BJ (cell line): ENCODE measurements around the gene PGGT1B. TPM values are rescaled to one million over a fixed set of nuclear protein-coding genes. Genes with fewer than 3 reads are reported as not detected.

Source experiments
- CTCF ChIA-PET: fragments of 350-600 bp; formaldehyde crosslinking; extraction: SDS; loops from one replicate; lab custom pipeline; 2021; ENCODE audit warnings: antibody characterized with exemption, inconsistent platforms; lab: Yijun Ruan, JAX
- POLR2A ChIA-PET: fragments of 300-600 bp; sonication (Branson Sonifier 250); formaldehyde crosslinking; extraction: SDS; loops from one replicate; lab custom pipeline; 2021; ENCODE audit warnings: antibody characterized with exemption; lab: Charles Lee
- DNase-seq: peaks from one replicate; pipeline ENCODE4 v3.0.0-alpha.2; 2011; ENCODE audit warnings: low read depth
- H3K27me3 ChIP-seq: 2 replicates; pipeline ENCODE4 v1.6.0; 2011; ENCODE audit warnings: low read length; ENCODE audit not compliant: control insufficient read depth, insufficient read depth
- H3K36me3 ChIP-seq: 2 replicates; pipeline ENCODE4 v1.5.1; 2011; ENCODE audit warnings: low read length; ENCODE audit not compliant: control insufficient read depth, insufficient read depth
- H3K4me3 ChIP-seq: 2 replicates; pipeline ENCODE4 v1.5.1; 2011; ENCODE audit warnings: low read depth, mild to moderate bottlenecking, control low read depth, low read length
- polyA plus RNA-seq: library from polyadenylated mRNA; depleted of rRNA; stranded (reverse); fragments of >200 nt; gene quantifications from 2 replicates; pipeline ENCODE4 v1.2.3, GENCODE V29; 2011
- TF ChIP-seq, protein P1 (sequence below): IDR thresholded peaks from 2 replicates; pipeline ENCODE4 v1.5.1; 2011; ENCODE audit warnings: low read depth, mild to moderate bottlenecking, control low read depth, inconsistent platforms, low read length, moderate library complexity; ENCODE audit not compliant: insufficient read depth

PGGT1B gene
- polyA plus RNA-seq, 1 experiment: 2.1 TPM

DNA sequence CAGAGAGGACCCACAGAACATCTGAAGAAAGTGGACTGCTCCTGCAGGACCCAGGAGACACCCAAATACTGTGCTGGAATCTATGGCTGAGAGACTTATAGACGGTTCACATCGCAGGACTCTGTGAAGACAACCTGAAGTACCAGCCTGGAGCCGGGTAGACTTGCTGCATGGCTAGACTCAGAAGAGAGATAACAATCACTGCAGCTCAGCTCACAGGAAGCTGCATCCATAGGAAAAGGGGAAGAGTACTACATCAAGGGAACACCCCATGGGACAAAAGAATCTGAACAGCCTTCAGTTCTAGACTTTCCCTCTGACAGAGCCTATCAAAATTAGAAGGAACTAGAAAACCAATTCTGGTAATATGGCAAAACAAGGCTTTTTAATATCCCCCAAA, 66.5 kb downstream of the PGGT1B start:
- no peaks in the 10 kb centered on the region for H3K36me3 ChIP-seq
- H3K4me3 ChIP-seq: no peak overlapping the region
- CTCF ChIA-PET: interaction anchor here (0.6 to 1.6 kb wide), 4 partner anchors 17 to 116 kb away, joined by 3 to 4 read pairs (median 3); no protein-coding TSS in a partner anchor
- no peaks in the 10 kb centered on the region for H3K27me3 ChIP-seq
- POLR2A ChIA-PET: no interaction called here
- no peak for DNase-seq
- TF ChIP-seq, protein P1, sequence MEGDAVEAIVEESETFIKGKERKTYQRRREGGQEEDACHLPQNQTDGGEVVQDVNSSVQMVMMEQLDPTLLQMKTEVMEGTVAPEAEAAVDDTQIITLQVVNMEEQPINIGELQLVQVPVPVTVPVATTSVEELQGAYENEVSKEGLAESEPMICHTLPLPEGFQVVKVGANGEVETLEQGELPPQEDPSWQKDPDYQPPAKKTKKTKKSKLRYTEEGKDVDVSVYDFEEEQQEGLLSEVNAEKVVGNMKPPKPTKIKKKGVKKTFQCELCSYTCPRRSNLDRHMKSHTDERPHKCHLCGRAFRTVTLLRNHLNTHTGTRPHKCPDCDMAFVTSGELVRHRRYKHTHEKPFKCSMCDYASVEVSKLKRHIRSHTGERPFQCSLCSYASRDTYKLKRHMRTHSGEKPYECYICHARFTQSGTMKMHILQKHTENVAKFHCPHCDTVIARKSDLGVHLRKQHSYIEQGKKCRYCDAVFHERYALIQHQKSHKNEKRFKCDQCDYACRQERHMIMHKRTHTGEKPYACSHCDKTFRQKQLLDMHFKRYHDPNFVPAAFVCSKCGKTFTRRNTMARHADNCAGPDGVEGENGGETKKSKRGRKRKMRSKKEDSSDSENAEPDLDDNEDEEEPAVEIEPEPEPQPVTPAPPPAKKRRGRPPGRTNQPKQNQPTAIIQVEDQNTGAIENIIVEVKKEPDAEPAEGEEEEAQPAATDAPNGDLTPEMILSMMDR: no peak

DNA sequence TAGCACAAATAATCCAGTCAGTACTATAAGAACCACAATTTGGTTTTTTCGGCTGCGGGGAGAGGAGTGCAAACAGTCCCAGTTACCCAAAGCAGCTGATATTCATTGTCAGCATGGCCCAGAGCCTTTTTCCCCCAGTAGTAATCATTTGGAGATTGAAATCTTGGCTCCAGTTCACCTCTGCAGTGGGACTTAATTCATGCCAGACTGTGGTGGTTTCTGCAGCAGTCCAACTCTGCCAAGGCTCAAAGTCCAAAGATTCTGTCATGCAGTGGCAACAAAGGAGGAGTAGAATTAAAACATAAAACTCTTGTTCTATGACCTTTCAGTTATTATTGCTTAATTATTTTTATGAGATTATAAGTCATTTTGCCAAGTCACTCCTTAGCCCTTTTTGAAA, 68.0 kb downstream of the PGGT1B start:
- H3K4me3 ChIP-seq: no peak overlapping the region
- no peaks in the 10 kb centered on the region for H3K36me3 ChIP-seq
- peak; percentile 4 for DNase-seq
- ChIA-PET CTCF (no interaction called here), POLR2A (no interaction called here)
- TF ChIP-seq, protein P1: no peak
- no peaks in the 10 kb centered on the region for H3K27me3 ChIP-seq

DNA sequence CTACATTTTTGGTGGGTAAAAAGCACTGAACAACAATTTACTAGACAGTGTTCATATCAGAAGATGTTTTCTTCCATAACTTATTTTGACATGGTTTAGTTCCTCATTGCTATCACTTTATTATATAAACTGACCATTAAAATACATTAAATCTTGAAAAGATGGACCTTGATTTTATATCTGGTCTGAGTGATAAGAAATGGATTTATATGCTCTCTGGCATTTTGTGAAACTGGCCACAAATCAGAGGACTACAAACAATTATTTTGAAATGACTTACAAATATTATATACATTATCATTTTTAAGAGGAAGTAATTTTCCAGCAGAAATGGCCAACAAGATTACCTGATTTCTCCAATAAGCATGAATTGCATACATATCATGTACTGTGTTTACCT, 69.4 kb downstream of the PGGT1B start:
- TF ChIP-seq, protein P1: no peak
- H3K36me3 ChIP-seq: no peaks in the 10 kb centered on the region
- ChIA-PET CTCF (no interaction called here), POLR2A (no interaction called here)
- no peak overlapping the region for H3K4me3 ChIP-seq
- H3K27me3 ChIP-seq: no peaks in the 10 kb centered on the region
- no peak for DNase-seq

DNA sequence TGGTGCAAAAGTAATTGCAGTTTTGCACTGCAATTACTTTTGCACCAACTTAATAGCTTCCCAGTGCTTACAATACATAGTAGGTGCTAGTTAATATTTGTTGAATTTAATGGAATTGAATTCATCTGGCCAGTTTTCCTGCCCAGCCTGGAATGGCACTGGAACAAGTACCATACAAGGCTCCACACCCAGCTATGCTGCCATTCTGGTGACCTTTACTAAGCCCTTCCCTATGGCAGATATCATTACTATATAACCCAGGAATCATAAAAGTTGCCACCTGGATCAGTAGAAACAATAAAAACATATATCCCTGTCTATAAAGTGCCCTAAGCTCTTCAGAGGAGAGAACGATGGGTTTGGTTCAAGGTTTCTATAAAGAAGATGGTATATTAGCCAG, 70.6 kb downstream of the PGGT1B start:
- Histone ChIP-seq H3K36me3 (no peaks in the 10 kb centered on the region), H3K4me3 (no peak overlapping the region), H3K27me3 (no peaks in the 10 kb centered on the region)
- ChIA-PET POLR2A (no interaction called here), CTCF (no interaction called here)
- TF ChIP-seq, protein P1: no peak
- DNase-seq: no peak

DNA sequence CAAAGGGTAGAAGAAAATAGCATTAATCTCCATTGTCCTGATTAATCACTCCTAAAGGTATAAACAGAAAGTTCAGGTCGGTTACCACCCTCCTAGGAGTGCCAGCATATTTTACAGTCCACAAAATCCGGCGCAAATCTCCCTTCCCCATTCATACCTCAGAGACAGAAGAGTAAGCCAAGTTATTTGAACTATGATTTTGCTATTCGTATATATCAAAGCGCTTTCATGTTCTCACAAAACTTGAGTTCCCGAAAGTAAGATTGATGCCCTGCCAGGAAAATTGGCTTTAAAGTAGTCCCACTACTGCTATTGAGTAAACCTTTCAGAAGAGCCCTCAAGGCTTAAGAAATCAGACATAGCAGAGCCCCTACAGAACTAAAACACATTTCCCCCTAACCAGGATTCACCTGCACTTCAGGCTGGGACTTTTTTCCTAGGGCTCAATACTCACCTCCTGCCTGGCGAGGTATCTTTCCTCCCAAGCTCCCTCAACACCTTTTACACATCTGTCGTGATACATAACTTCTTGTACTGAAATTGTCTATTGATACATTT, 71.1 kb downstream of the PGGT1B start:
- ChIA-PET POLR2A (no interaction called here), CTCF (interaction anchor here (2.3 kb wide), 1 partner anchor 12 kb away, joined by 10 read pairs; no protein-coding TSS in a partner anchor)

More for the DNA sequence above, 71.1 kb downstream of the PGGT1B start:
- Histone ChIP-seq H3K4me3 (no peak overlapping the region), H3K36me3 (no peaks in the 10 kb centered on the region), H3K27me3 (no peaks in the 10 kb centered on the region)
- TF ChIP-seq, protein P1: no peak
- DNase-seq: no peak
